Skeletal muscle satellite cell (primary cell): ENCODE data around the gene NFASC.

Experiments
- H3K27me3 ChIP-seq: 2 replicates; pipeline ENCODE4 v1.7.0; 2013; ENCODE audit warnings: low read length; ENCODE audit not compliant: control insufficient read depth, insufficient read depth
- H3K36me3 ChIP-seq: 2 replicates; pipeline ENCODE4 v1.7.0; 2013; ENCODE audit warnings: mild to moderate bottlenecking, control low read depth, low read length; ENCODE audit not compliant: insufficient read depth
- H3K4me1 ChIP-seq: 2 replicates; pipeline ENCODE4 v1.7.0; 2013; ENCODE audit warnings: low read length; ENCODE audit not compliant: control insufficient read depth, insufficient read depth
- H3K4me2 ChIP-seq: 2 replicates; pipeline ENCODE4 v1.7.0; 2013; ENCODE audit warnings: mild to moderate bottlenecking, low read length
- H3K4me3 ChIP-seq: 2 replicates; pipeline ENCODE4 v1.7.0; 2013; ENCODE audit warnings: low read length
- H3K9ac ChIP-seq: 2 replicates; pipeline ENCODE4 v1.7.0; 2013; ENCODE audit warnings: mild to moderate bottlenecking, low read depth, low read length, moderate library complexity
- H3K9me3 ChIP-seq: replicated peaks from 2 replicates; pipeline ENCODE4 v1.7.0; 2013; ENCODE audit warnings: mild to moderate bottlenecking, control low read depth, low read length

NFASC gene

DNA sequence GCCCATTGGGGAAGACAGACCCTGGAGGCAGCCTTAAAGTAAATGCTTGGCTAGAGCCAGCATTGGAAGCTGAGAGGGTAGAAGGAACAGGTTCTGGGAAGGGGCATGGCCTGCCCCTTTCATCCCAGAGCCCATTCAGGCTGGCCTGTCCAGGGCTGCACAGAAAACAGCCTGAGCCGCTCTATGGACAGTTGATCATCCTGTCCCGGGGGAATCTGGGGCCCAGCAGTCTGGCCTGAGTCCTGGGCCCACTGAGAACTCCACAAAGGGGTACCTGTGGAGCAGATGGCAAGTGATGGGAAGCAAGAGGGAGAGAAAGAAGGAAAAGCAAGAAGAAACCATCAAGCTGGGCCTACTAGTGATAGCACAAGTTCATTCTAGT lies 200.4 kb downstream of the NFASC start:
- no peak overlapping the region for H3K9ac ChIP-seq
- H3K36me3 ChIP-seq = no peaks in the 10 kb centered on the region

DNA sequence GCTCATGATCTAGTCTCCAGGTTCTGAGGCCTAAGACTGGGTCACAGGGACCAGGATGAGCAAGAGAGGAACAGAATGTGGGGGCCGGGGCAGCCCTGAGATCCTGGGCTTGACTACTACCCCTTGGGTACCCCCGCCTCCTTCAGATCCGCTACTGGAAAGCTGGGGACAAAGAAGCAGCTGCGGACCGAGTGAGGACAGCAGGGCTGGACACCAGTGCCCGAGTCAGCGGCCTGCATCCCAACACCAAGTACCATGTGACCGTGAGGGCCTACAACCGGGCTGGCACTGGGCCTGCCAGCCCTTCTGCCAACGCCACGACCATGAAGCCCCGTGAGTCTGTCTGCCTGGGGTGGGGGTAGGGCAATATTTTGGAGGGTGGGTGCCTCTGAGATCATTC lies 201.1 kb downstream of the NFASC start:
- Histone ChIP-seq H3K36me3 (no peaks in the 10 kb centered on the region), H3K27me3 (peaks cover 6% of the 10 kb centered on the region), H3K4me3 (no peak overlapping the region), H3K4me2 (no peak overlapping the region), H3K9me3 (no peaks in the 10 kb centered on the region), H3K4me1 (no peaks in the 10 kb centered on the region), H3K9ac (no peak overlapping the region)

More for the DNA sequence above, 200.4 kb downstream of the NFASC start:
- no peak overlapping the region for H3K4me3 ChIP-seq
- peaks cover 6% of the 10 kb centered on the region for H3K27me3 ChIP-seq
- H3K9me3 ChIP-seq = no peaks in the 10 kb centered on the region
- H3K4me1 ChIP-seq = no peaks in the 10 kb centered on the region
- H3K4me2 ChIP-seq = no peak overlapping the region

GRCh38 chr1:205072286-205072685 lies 201.6 kb downstream of the NFASC start:
- no peak overlapping the region for H3K4me2 ChIP-seq
- peaks cover 6% of the 10 kb centered on the region for H3K27me3 ChIP-seq
- no peak overlapping the region for H3K9ac ChIP-seq
- no peaks in the 10 kb centered on the region for H3K9me3 ChIP-seq
- no peak overlapping the region for H3K4me3 ChIP-seq
- H3K4me1 ChIP-seq = no peaks in the 10 kb centered on the region
- H3K36me3 ChIP-seq = no peaks in the 10 kb centered on the region
